SK-N-SH (cell line): ENCODE measurements around the gene KIF1A. TPM values are rescaled to one million over a fixed set of nuclear protein-coding genes. Genes with fewer than 3 reads are reported as not detected.

Experiments
- CTCF ChIA-PET: fragments of 300-600, 350-600 bp; formaldehyde crosslinking; extraction: SDS; loops from one replicate; lab custom pipeline; 2021; lab: Yijun Ruan, JAX
- POLR2A ChIA-PET: fragments of 350-600 bp; sonication (Branson Sonifier 250); formaldehyde crosslinking; extraction: SDS; loops from one replicate; lab custom pipeline; 2020; ENCODE audit warnings: antibody characterized with exemption, inconsistent platforms; lab: Yijun Ruan, JAX
- DNase-seq: peaks from one replicate; pipeline ENCODE4 v3.0.0; 2012
- H2AFZ ChIP-seq: fragments of 200-600 bp; sonication (generic); 2 replicates; pipeline ENCODE4 v1.8.1; 2016; ENCODE audit warnings: antibody characterized with exemption, mild to moderate bottlenecking, low read depth
- H3F3A ChIP-seq: fragments of 200-600 bp; sonication (generic); replicated peaks from 2 replicates; pipeline ENCODE3; 2016; ENCODE audit warnings: antibody characterized with exemption, mild to moderate bottlenecking; ENCODE audit not compliant: insufficient read depth
- H3K27ac ChIP-seq, 2 experiments: fragments of 200-500 bp in 1 of 2; fragments of 200-600 bp in 1 of 2; sonication (Bioruptor generic) in 1 of 2; sonication (generic), shearing (Covaris generic) in 1 of 2; 2 replicates each; pipeline versions ENCODE4 v1.5.1 to v1.6.1; 2014 to 2016; ENCODE audit warnings: low read depth in 2 of 2, inconsistent platforms in 1 of 2, low read length in 1 of 2, mild to moderate bottlenecking in 1 of 2, mixed read lengths in 1 of 2
- H3K27me3 ChIP-seq: fragments of 200-600 bp; sonication (generic), shearing (Covaris generic); 2 replicates; pipeline ENCODE4 v1.6.1; 2016; ENCODE audit warnings: mixed run types; ENCODE audit not compliant: insufficient read depth
- H3K36me3 ChIP-seq, 2 experiments: fragments of 200-500 bp in 1 of 2; fragments of 200-600 bp in 1 of 2; sonication (Bioruptor generic) in 1 of 2; sonication (generic) in 1 of 2; replicated peaks in 1 of 2; 2 replicates each; pipeline versions ENCODE3 to v1.5.1; 2014 to 2016; ENCODE audit warnings: low read length in 1 of 2, mild to moderate bottlenecking in 1 of 2; ENCODE audit not compliant: insufficient read depth in 2 of 2, control insufficient read depth in 1 of 2
- H3K4me1 ChIP-seq, 2 experiments: fragments of 200-500 bp in 1 of 2; fragments of 200-600 bp in 1 of 2; sonication (Bioruptor generic) in 1 of 2; sonication (generic), shearing (Covaris generic) in 1 of 2; 2 replicates each; pipeline versions ENCODE4 v1.5.1 to v1.6.1; 2014 to 2016; ENCODE audit warnings: low read depth in 1 of 2, low read length in 1 of 2, mixed run types in 1 of 2; ENCODE audit not compliant: insufficient read depth in 2 of 2, control insufficient read depth in 1 of 2
- H3K4me2 ChIP-seq: fragments of 200-600 bp; sonication (generic), shearing (Covaris generic); 2 replicates; pipeline ENCODE4 v1.6.1; 2017; ENCODE audit warnings: mixed run types
- H3K4me3 ChIP-seq, 2 experiments: fragments of 200-500 bp in 1 of 2; fragments of 200-600 bp in 1 of 2; sonication (Bioruptor generic) in 1 of 2; sonication (generic), shearing (Covaris generic) in 1 of 2; 2 replicates each; pipeline versions ENCODE4 v1.5.1 to v1.8.1; 2014 to 2016; ENCODE audit warnings: low read depth in 2 of 2, inconsistent platforms in 1 of 2, low read length in 1 of 2, mild to moderate bottlenecking in 1 of 2, mixed read lengths in 1 of 2, moderate library complexity in 1 of 2
- H3K79me2 ChIP-seq: fragments of 200-600 bp; sonication (generic); 2 replicates; pipeline ENCODE4 v1.8.1; 2017; ENCODE audit warnings: mild to moderate bottlenecking; ENCODE audit not compliant: insufficient read depth
- H3K9ac ChIP-seq: fragments of 200-600 bp; sonication (generic); 2 replicates; pipeline ENCODE4 v1.6.1; 2017; ENCODE audit warnings: mixed run types
- H3K9me2 ChIP-seq: fragments of 200-600 bp; sonication (generic); 2 replicates; pipeline ENCODE4 v1.6.1; 2017; ENCODE audit warnings: mixed run types
- H3K9me3 ChIP-seq: fragments of 200-600 bp; sonication (generic); 2 replicates; pipeline ENCODE4 v1.6.1; 2017; ENCODE audit warnings: mixed run types, mild to moderate bottlenecking, moderate library complexity
- H4K20me1 ChIP-seq: fragments of 200-600 bp; sonication (generic); 2 replicates; pipeline ENCODE4 v1.6.1; 2017; ENCODE audit warnings: mild to moderate bottlenecking, mixed run types; ENCODE audit not compliant: insufficient read depth
- CTCF ChIP-seq: fragments of 200-600 bp; sonication (generic); IDR thresholded peaks from 2 replicates; pipeline ENCODE4 v1.6.1; 2017; ENCODE audit warnings: antibody characterized with exemption, mild to moderate bottlenecking, moderate library complexity
- ELF1 ChIP-seq: IDR thresholded peaks from 2 replicates; pipeline ENCODE4 v1.4.0; 2012
- FOXM1 ChIP-seq: IDR thresholded peaks from 2 replicates; pipeline ENCODE4 v1.4.0; 2012; ENCODE audit warnings: low read depth, mild to moderate bottlenecking
- GABPA ChIP-seq: IDR thresholded peaks from 2 replicates; pipeline ENCODE4 v1.4.0; 2012; ENCODE audit warnings: low read depth, mild to moderate bottlenecking
- JUND ChIP-seq: IDR thresholded peaks from 2 replicates; pipeline ENCODE4 v1.4.0; 2012
- MEF2A ChIP-seq: IDR thresholded peaks from 2 replicates; pipeline ENCODE4 v1.4.0; 2012; ENCODE audit warnings: low read depth, borderline replicate concordance
- MXI1 ChIP-seq: IDR thresholded peaks from 2 replicates; pipeline ENCODE4 v1.6.1; 2012; ENCODE audit warnings: mild to moderate bottlenecking, low read depth, low read length, improper control_type of control experiment
- PBX3 ChIP-seq: IDR thresholded peaks from 2 replicates; pipeline ENCODE4; 2012
- POLR2AphosphoS5 ChIP-seq: IDR thresholded peaks from 2 replicates; pipeline ENCODE4 v1.6.1; 2012; ENCODE audit warnings: low read depth, low read length
- RAD21 ChIP-seq: IDR thresholded peaks from 2 replicates; pipeline ENCODE4 v1.6.1; 2012; ENCODE audit warnings: mild to moderate bottlenecking, low read length
- RFX5 ChIP-seq: IDR thresholded peaks from 2 replicates; pipeline ENCODE4 v1.6.1; 2012; ENCODE audit warnings: mild to moderate bottlenecking, improper control_type of control experiment, low read length
- SIN3A ChIP-seq: IDR thresholded peaks from 2 replicates; pipeline ENCODE4 v1.6.1; 2012; ENCODE audit warnings: low read depth, mild to moderate bottlenecking, low read length, moderate library complexity, borderline replicate concordance
- TCF12 ChIP-seq: IDR thresholded peaks from 2 replicates; pipeline ENCODE4 v1.4.0; 2012
- YY1 ChIP-seq: IDR thresholded peaks from 2 replicates; pipeline ENCODE4 v1.4.0; 2012; ENCODE audit warnings: low read depth, mild to moderate bottlenecking
- WGBS: methylation state at CpG from one replicate; pipeline ENCODE4 v1.1.6; 2017; ENCODE audit warnings: low lambda C conversion rate; 5-methylcytosine and 5-hydroxymethylcytosine counted together
- polyA plus RNA-seq, 3 experiments: library from polyadenylated mRNA; depleted of rRNA; stranded (reverse); fragments of >200 nt; gene quantifications; 2 replicates each; pipeline ENCODE4 v1.2.3, GENCODE V29; 2012
- small RNA-seq, 7 experiments: library from RNA; depleted of rRNA; stranded (forward); fragments of <200 nt; gene quantifications; one replicate each; pipeline ENCODE3, GENCODE V24; 2012
- TF ChIP-seq, protein P1 (sequence below): fragments of 150-350 bp; IDR thresholded peaks from 2 replicates; pipeline ENCODE4 v1.6.1; 2016; ENCODE audit warnings: mild to moderate bottlenecking, low read depth, low read length
- TF ChIP-seq, protein P2 (sequence below): IDR thresholded peaks from 2 replicates; pipeline ENCODE4 v1.4.0; 2012; ENCODE audit warnings: low read depth

The KIF1A gene
- polyA plus RNA-seq, 1 of the 3 experiments (the other 2 are of a cell fraction), result 0.21 TPM

DNA sequence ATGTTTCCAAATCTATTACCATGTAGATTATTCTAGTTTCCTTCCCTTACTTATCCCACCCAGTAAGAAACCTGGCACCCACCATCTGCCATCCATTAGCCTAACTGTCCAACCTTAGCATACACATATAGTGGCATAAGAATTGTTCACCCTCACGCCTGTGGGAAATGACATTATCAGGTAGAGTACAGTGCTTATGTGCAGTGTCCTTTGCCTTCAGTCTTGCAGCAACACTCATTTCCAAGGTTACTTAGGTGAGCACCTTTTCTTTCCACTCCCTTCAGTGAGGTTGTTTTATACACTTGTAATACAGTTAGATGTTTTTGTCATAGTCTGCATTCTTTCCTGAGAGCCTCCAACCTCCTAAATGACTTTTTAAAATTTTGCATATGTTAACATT, 155.4 kb downstream of the KIF1A start:
- Histone ChIP-seq H3K4me2 (no peak overlapping the region), H3K4me3 (no peak overlapping the region), H4K20me1 (no peaks in the 10 kb centered on the region), H2AFZ (no peak overlapping the region), H3K36me3 (no peaks in the 10 kb centered on the region), H3K27ac (no peak overlapping the region), H3F3A (no peaks in the 10 kb centered on the region), H3K4me1 (no peaks in the 10 kb centered on the region), H3K9me3 (no peaks in the 10 kb centered on the region), H3K79me2 (no peaks in the 10 kb centered on the region), H3K9me2 (no peaks in the 10 kb centered on the region), H3K9ac (no peak overlapping the region), H3K27me3 (no peaks in the 10 kb centered on the region)
- WGBS, result 10% methylated on average over 1 of the region's 1 CpG
- CTCF ChIA-PET, result no interaction called here
- TF ChIP-seq FOXM1, result no peak
- no peak for TF ChIP-seq TCF12
- TF ChIP-seq, protein P1, sequence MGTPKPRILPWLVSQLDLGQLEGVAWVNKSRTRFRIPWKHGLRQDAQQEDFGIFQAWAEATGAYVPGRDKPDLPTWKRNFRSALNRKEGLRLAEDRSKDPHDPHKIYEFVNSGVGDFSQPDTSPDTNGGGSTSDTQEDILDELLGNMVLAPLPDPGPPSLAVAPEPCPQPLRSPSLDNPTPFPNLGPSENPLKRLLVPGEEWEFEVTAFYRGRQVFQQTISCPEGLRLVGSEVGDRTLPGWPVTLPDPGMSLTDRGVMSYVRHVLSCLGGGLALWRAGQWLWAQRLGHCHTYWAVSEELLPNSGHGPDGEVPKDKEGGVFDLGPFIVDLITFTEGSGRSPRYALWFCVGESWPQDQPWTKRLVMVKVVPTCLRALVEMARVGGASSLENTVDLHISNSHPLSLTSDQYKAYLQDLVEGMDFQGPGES, result no peak
- no peak for TF ChIP-seq MEF2A
- TF ChIP-seq JUND, result no peak
- TF ChIP-seq GABPA, result no peak
- no peak for TF ChIP-seq MXI1
- TF ChIP-seq ELF1, result no peak
- no peak for TF ChIP-seq RAD21
- no peak for TF ChIP-seq YY1
- no peak for TF ChIP-seq CTCF
- no peak for TF ChIP-seq SIN3A
- TF ChIP-seq RFX5, result no peak
- no peak for TF ChIP-seq POLR2AphosphoS5
- no peak for TF ChIP-seq PBX3
- TF ChIP-seq, protein P2, sequence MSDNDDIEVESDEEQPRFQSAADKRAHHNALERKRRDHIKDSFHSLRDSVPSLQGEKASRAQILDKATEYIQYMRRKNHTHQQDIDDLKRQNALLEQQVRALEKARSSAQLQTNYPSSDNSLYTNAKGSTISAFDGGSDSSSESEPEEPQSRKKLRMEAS, result no peak
- no peak for DNase-seq
- POLR2A ChIA-PET, result no interaction called here

Small RNA genes within 50 kb of the gene (small RNA-seq; reads per million reads assigned to genes)
- gene AC011298.3, result 0 to 0.21 (median 0) reads per million in 7 experiments

Other genes starting within 250 kb of the KIF1A start
- gene CAPN10, start 233.5 kb downstream of the KIF1A start, polyA plus RNA-seq (2012; rRNA removed), result 24.0 and 28.1 TPM in 2 replicates
- gene GPR35, start 194.7 kb downstream of the KIF1A start, polyA plus RNA-seq (2012; rRNA removed), result 1.2 and 1.3 TPM in 2 replicates
- not detected in 2 replicates for gene AQP12B, start 137.3 kb downstream of the KIF1A start, polyA plus RNA-seq (2012; rRNA removed)
- gene AQP12A, start 128.4 kb downstream of the KIF1A start, polyA plus RNA-seq (2012; rRNA removed), result not detected in 2 replicates
- gene AGXT, start 48.6 kb upstream of the KIF1A start, polyA plus RNA-seq (2012; rRNA removed), result not detected in 2 replicates
- gene MAB21L4, start 75.9 kb upstream of the KIF1A start, polyA plus RNA-seq (2012; rRNA removed), result not detected in 2 replicates
- gene CROCC2, start 86.1 kb upstream of the KIF1A start, polyA plus RNA-seq (2012; rRNA removed), result not detected in 2 replicates
- 0.03 TPM in 2 replicates for gene SNED1, start 178.4 kb upstream of the KIF1A start, polyA plus RNA-seq (2012; rRNA removed)